Kidney (tissue), 14 donors: ENCODE measurements around the gene CHRNA10. TPM values are rescaled to one million over a fixed set of nuclear protein-coding genes. Genes with fewer than 3 reads are reported as not detected.

Source experiments
- DNase-seq, 5 donors: peaks; one replicate each; pipeline ENCODE4 v3.0.0-alpha.2; 2013 to 2020
- FAIRE-seq: peaks from 2 replicates; lab custom pipeline; 2012; peaks lifted over from hg19 to GRCh38; lab: Jason Lieb, UNC
- H3K27ac ChIP-seq, 2 donors: one replicate each; pipeline ENCODE4 v1.7.0; 2013; ENCODE audit warnings: low read depth in 2 of 2, low read length in 2 of 2, inconsistent platforms in 1 of 2
- H3K27me3 ChIP-seq: one replicate; pipeline ENCODE4 v1.7.1; 2013; ENCODE audit warnings: low read length, inconsistent platforms; ENCODE audit not compliant: control insufficient read depth, insufficient read depth
- H3K36me3 ChIP-seq, 3 donors: one replicate each; pipeline versions ENCODE4 v1.7.0 to v1.7.1; 2013; ENCODE audit warnings: low read length in 3 of 3, control low read depth in 1 of 3, inconsistent platforms in 1 of 3; ENCODE audit not compliant: insufficient read depth in 3 of 3, control insufficient read depth in 2 of 3
- H3K4me1 ChIP-seq, 3 donors: one replicate each; pipeline versions ENCODE4 v1.7.0 to v1.7.1; 2013; ENCODE audit warnings: low read length in 3 of 3, inconsistent platforms in 1 of 3, low read depth in 1 of 3; ENCODE audit not compliant: control insufficient read depth in 2 of 3, insufficient read depth in 2 of 3
- H3K4me3 ChIP-seq, 3 donors: one replicate each; pipeline versions ENCODE4 v1.7.0 to v1.8.1; 2013; ENCODE audit warnings: low read length in 3 of 3, control low read depth in 1 of 3, inconsistent platforms in 1 of 3
- H3K9ac ChIP-seq, 3 donors: one replicate each; pipeline versions ENCODE4 v1.7.0 to v1.7.1; 2013; ENCODE audit warnings: low read length in 3 of 3, control low read depth in 1 of 3, inconsistent platforms in 1 of 3
- H3K9me3 ChIP-seq, 3 donors: one replicate each; pipeline versions ENCODE4 v1.7.0 to v1.7.1; 2013; ENCODE audit warnings: low read length in 3 of 3, control low read depth in 1 of 3, inconsistent platforms in 1 of 3; ENCODE audit not compliant: control insufficient read depth in 2 of 3, insufficient read depth in 1 of 3
- intact Hi-C: fragments of 100-400 bp; cut with DNase I; formaldehyde crosslinking; loops from one replicate; pipeline ENCODE4 v1.11.1; 2022
- polyA plus RNA-seq: library from polyadenylated mRNA; stranded (reverse); fragments of 350-450 nt; fragmentation: Illumina TruSeq; extraction: RNeasy Lipid Tissue Mini Kit (QIAGEN cat#74804); gene quantifications from one replicate; pipeline ENCODE4 v1.2.3, GENCODE V29; 2014; ENCODE audit warnings: low read depth, low replicate concordance; ENCODE audit not compliant: insufficient read depth
- total RNA-seq: library from RNA; stranded (reverse); fragmentation: NEBNext Ultra II Directional; extraction: Animal tissue kit (Norgen Biotek cat#: 25700); gene quantifications from one replicate; pipeline ENCODE4 v1.2.1, GENCODE V29; 2021
- TF ChIP-seq, protein P1 (sequence below): IDR thresholded peaks from 3 replicates; pipeline ENCODE4 v1.5.1; 2012; ENCODE audit warnings: mild to moderate bottlenecking, moderate library complexity, borderline replicate concordance; ENCODE audit not compliant: insufficient read depth; ENCODE audit errors: extremely low read depth
- donor health status: control.
- donor health status: control.
- donor health status: control.
- donor health status: control.
- donor health status: control.
- donor health status: DM: yes; HTN: yes; CAD: no.
- donor health status: Normal renal cell carcinoma (clear cell type).

Gene CHRNA10
- total and polyA plus RNA-seq, 2 donors from 2014 or later = 0.39 to 1.2 TPM

DNA sequence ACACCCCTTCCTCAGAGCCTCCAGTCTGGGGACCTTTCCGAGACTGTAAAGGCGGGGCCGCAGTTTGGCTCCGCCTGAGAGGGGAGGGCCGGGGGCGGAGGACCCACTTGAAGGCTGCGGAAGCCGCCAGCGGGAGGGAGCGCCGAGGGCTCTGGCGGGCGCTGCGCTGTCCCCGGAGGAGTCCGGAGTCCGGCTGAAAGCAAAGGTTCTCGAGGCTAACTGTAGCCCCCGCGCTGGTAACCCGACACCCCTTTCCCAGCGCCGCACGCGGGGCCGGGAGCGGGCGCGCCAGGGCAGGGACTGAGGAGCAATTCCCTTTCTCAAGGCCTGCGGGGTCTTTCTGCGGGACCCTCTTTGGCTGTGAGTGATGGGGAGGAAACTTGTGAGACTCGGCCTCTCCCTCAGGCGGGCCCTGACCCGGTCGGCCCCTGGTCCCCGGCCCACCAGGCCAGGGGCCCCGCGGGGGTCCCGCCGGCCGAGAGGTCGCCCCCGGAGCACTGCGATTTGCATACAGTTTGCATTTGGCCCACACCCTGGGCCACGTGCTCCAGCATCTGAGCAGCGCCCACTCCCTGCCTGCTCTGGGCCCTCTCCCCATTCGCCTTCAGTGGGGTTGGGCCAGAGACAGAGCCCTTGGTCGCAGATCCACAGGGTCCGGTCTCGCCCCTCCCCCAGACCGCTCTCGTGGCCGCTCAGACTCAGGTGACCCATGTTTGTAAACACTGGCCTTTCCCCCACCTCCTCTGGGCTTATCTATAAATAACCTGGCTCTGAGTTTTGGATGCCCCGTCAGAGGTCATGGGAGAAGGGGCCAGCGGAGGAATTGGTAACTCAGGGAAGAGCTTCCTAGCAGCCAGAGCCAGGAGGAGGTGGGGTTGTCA lies 28.9 kb downstream of the CHRNA10 start:
- H3K4me1 ChIP-seq = peaks cover 0 to 9% (median 6%) of the 10 kb centered on the region in 3 donors
- TF ChIP-seq, protein P1, sequence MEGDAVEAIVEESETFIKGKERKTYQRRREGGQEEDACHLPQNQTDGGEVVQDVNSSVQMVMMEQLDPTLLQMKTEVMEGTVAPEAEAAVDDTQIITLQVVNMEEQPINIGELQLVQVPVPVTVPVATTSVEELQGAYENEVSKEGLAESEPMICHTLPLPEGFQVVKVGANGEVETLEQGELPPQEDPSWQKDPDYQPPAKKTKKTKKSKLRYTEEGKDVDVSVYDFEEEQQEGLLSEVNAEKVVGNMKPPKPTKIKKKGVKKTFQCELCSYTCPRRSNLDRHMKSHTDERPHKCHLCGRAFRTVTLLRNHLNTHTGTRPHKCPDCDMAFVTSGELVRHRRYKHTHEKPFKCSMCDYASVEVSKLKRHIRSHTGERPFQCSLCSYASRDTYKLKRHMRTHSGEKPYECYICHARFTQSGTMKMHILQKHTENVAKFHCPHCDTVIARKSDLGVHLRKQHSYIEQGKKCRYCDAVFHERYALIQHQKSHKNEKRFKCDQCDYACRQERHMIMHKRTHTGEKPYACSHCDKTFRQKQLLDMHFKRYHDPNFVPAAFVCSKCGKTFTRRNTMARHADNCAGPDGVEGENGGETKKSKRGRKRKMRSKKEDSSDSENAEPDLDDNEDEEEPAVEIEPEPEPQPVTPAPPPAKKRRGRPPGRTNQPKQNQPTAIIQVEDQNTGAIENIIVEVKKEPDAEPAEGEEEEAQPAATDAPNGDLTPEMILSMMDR = no peak
- no peaks in the 10 kb centered on the region for H3K27me3 ChIP-seq
- DNase-seq (peak; percentile 91 to 96 (median 94)), FAIRE-seq (no peak)
- intact Hi-C loops = no loop called here
- H3K9me3 ChIP-seq = no peaks in the 10 kb centered on the region
- peak overlapping the region in 2 of 3 donors; percentile 31 to 61 for H3K9ac ChIP-seq
- peak overlapping the region; percentile 28 to 58 (median 28) for H3K4me3 ChIP-seq
- no peaks in the 10 kb centered on the region for H3K36me3 ChIP-seq
- no peak overlapping the region for H3K27ac ChIP-seq

DNA sequence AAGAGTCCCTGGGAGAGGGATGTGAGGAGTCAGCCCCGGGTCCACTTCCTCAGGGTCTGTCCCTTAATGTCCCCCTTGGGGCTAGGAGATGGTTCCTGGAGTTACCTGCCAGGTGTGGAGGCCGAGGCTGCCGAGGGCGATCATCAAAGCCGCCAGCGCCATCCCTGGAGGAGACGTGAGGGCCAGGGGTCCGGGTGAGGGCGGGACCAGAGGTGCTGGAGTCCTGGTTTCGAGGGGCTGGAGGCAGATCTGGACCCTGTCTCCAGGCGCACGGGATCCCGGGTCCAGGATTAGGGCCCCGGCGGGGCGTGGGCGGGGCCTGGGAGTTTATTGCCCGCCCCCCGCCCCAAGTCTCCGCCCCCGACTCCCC lies 29.5 kb downstream of the CHRNA10 start, which contains the start of gene ART5:
TSS of gene ART5 (minus strand) at position 292 of the 370 bp plus-strand sequence. CDS start at position 162, 130 bp downstream.
- Histone ChIP-seq H3K9me3 (no peaks in the 10 kb centered on the region), H3K27me3 (no peaks in the 10 kb centered on the region), H3K4me3 (peak within 1 kb of the TSS; percentile 28 to 58 (median 28)), H3K4me1 (peaks cover 0 to 9% (median 6%) of the 10 kb centered on the region in 3 donors), H3K27ac (no peak within 1 kb of the TSS), H3K9ac (peak within 1 kb of the TSS in 2 of 3 donors; percentile 31 to 61), H3K36me3 (no peaks in the 10 kb centered on the region)
- DNase-seq (no peak), FAIRE-seq (no peak)
- TF ChIP-seq, protein P1 = no peak
- intact Hi-C loops = no loop called here

DNA sequence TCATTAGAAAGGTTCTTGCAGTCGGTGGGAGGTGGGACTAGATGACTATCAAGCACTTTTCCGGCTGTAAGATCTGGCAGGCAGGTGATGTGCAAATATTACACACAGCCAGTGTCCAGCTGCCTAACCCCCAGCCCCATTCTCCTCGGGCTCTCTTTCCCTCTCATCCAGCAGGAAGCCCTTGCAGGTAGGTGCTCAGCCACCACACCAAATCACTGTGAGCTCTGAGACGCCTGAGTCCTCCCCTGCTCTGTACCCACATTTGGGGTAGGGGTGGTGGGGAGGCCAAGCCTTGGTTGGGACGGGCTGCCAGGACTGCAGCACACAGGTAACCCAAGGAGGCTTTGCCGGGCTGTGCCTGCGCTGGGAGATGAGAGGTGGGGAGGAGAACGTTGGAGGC lies 30.0 kb downstream of the CHRNA10 start:
- Histone ChIP-seq H3K27me3 (no peaks in the 10 kb centered on the region), H3K36me3 (no peaks in the 10 kb centered on the region), H3K4me1 (peaks cover 0 to 9% (median 6%) of the 10 kb centered on the region in 3 donors), H3K27ac (no peak overlapping the region), H3K9me3 (no peaks in the 10 kb centered on the region), H3K4me3 (no peak overlapping the region), H3K9ac (no peak overlapping the region)
- intact Hi-C loops = no loop called here
- TF ChIP-seq, protein P1 = no peak
- FAIRE-seq (no peak), DNase-seq (no peak)
